ENCODE data around the gene MRPL1.
A peak's percentile ranks its signal among the peaks of the same experiment; 100 is the strongest.

The MRPL1 gene

GRCh38 chr4:77989968-77990367 lies 127.3 kb downstream of the MRPL1 start:
- H3K36me3 ChIP-seq (ENCODE audit: insufficient read depth, insufficient read length, low read length) = no peaks in the 10 kb centered on the region
- no peaks in the 10 kb centered on the region for H3K4me1 ChIP-seq (ENCODE audit: insufficient read depth, insufficient read length)
- DNase-seq (ENCODE audit: low read depth, low spot score) = no peak
- no peak overlapping the region for H3K9ac ChIP-seq (ENCODE audit: insufficient read length, low read depth)
- no peaks in the 10 kb centered on the region for H3K27me3 ChIP-seq (ENCODE audit: insufficient read depth, insufficient read length)
- H3K9me3 ChIP-seq (ENCODE audit: insufficient read depth, low read length) = no peaks in the 10 kb centered on the region
- TF ChIP-seq ZNF274 (IDR thresholded peaks at IDR 0.05; ENCODE audit: low read depth, low read length) = no peak
- no peak for TF ChIP-seq YY1 (IDR thresholded peaks at IDR 0.05; ENCODE audit: insufficient read depth, insufficient read length)
- no peak for TF ChIP-seq SUZ12 (IDR thresholded peaks at IDR 0.05; ENCODE audit: extremely low read depth, insufficient read depth, insufficient read length)
- no peak overlapping the region for H3K4me3 ChIP-seq (ENCODE audit: insufficient read length, low read depth)

GRCh38 chr4:77990456-77990855 lies 127.8 kb downstream of the MRPL1 start:
- DNase-seq (ENCODE audit: low read depth, low spot score) = no peak
- no peak for TF ChIP-seq YY1 (IDR thresholded peaks at IDR 0.05; ENCODE audit: insufficient read depth, insufficient read length)
- TF ChIP-seq ZNF274 (IDR thresholded peaks at IDR 0.05; ENCODE audit: low read depth, low read length) = no peak
- TF ChIP-seq SUZ12 (IDR thresholded peaks at IDR 0.05; ENCODE audit: extremely low read depth, insufficient read depth, insufficient read length) = no peak
- Histone ChIP-seq H3K9me3 (ENCODE audit: insufficient read depth, low read length) (no peaks in the 10 kb centered on the region), H3K36me3 (ENCODE audit: insufficient read depth, insufficient read length, low read length) (no peaks in the 10 kb centered on the region), H3K9ac (ENCODE audit: insufficient read length, low read depth) (no peak overlapping the region), H3K27me3 (ENCODE audit: insufficient read depth, insufficient read length) (no peaks in the 10 kb centered on the region), H3K4me1 (ENCODE audit: insufficient read depth, insufficient read length) (no peaks in the 10 kb centered on the region), H3K4me3 (ENCODE audit: insufficient read length, low read depth) (no peak overlapping the region)

GRCh38 chr4:77990904-77991358 lies 128.3 kb downstream of the MRPL1 start:
- no peak for DNase-seq (ENCODE audit: low read depth, low spot score)
- Histone ChIP-seq H3K4me1 (ENCODE audit: insufficient read depth, insufficient read length) (no peaks in the 10 kb centered on the region), H3K36me3 (ENCODE audit: insufficient read depth, insufficient read length, low read length) (no peaks in the 10 kb centered on the region), H3K9me3 (ENCODE audit: insufficient read depth, low read length) (no peaks in the 10 kb centered on the region), H3K9ac (ENCODE audit: insufficient read length, low read depth) (no peak overlapping the region), H3K27me3 (ENCODE audit: insufficient read depth, insufficient read length) (no peaks in the 10 kb centered on the region), H3K4me3 (ENCODE audit: insufficient read length, low read depth) (no peak overlapping the region)
- no peak for TF ChIP-seq YY1 (IDR thresholded peaks at IDR 0.05; ENCODE audit: insufficient read depth, insufficient read length)
- TF ChIP-seq ZNF274 (IDR thresholded peaks at IDR 0.05; ENCODE audit: low read depth, low read length) = no peak
- no peak for TF ChIP-seq SUZ12 (IDR thresholded peaks at IDR 0.05; ENCODE audit: extremely low read depth, insufficient read depth, insufficient read length)

GRCh38 chr4:77992581-77992980 lies 130.0 kb downstream of the MRPL1 start:
- Histone ChIP-seq H3K9me3 (ENCODE audit: insufficient read depth, low read length) (no peaks in the 10 kb centered on the region), H3K9ac (ENCODE audit: insufficient read length, low read depth) (no peak overlapping the region), H3K4me1 (ENCODE audit: insufficient read depth, insufficient read length) (no peaks in the 10 kb centered on the region), H3K4me3 (ENCODE audit: insufficient read length, low read depth) (no peak overlapping the region), H3K36me3 (ENCODE audit: insufficient read depth, insufficient read length, low read length) (no peaks in the 10 kb centered on the region), H3K27me3 (ENCODE audit: insufficient read depth, insufficient read length) (no peaks in the 10 kb centered on the region)
- no peak for DNase-seq (ENCODE audit: low read depth, low spot score)
- TF ChIP-seq YY1 (IDR thresholded peaks at IDR 0.05; ENCODE audit: insufficient read depth, insufficient read length) = no peak
- TF ChIP-seq SUZ12 (IDR thresholded peaks at IDR 0.05; ENCODE audit: extremely low read depth, insufficient read depth, insufficient read length) = no peak
- no peak for TF ChIP-seq ZNF274 (IDR thresholded peaks at IDR 0.05; ENCODE audit: low read depth, low read length)

- Histone ChIP-seq H3K4me1 (ENCODE audit: insufficient read depth, insufficient read length) (no peaks in the 10 kb centered on the region), H3K27me3 (ENCODE audit: insufficient read depth, insufficient read length) (no peaks in the 10 kb centered on the region), H3K9ac (ENCODE audit: insufficient read length, low read depth) (no peak overlapping the region), H3K4me3 (ENCODE audit: insufficient read length, low read depth) (no peak overlapping the region), H3K9me3 (ENCODE audit: insufficient read depth, low read length) (no peaks in the 10 kb centered on the region), H3K36me3 (ENCODE audit: insufficient read depth, insufficient read length, low read length) (no peaks in the 10 kb centered on the region)
- peak; percentile 59 for DNase-seq (ENCODE audit: low read depth, low spot score)
- TF ChIP-seq YY1 (IDR thresholded peaks at IDR 0.05; ENCODE audit: insufficient read depth, insufficient read length) (no peak), ZNF274 (IDR thresholded peaks at IDR 0.05; ENCODE audit: low read depth, low read length) (no peak), SUZ12 (IDR thresholded peaks at IDR 0.05; ENCODE audit: extremely low read depth, insufficient read depth, insufficient read length) (no peak)
Measured at GRCh38 chr4:77994194-77994721, 131.6 kb downstream of the MRPL1 start.

GRCh38 chr4:77996076-77996475 lies 133.4 kb downstream of the MRPL1 start:
- Histone ChIP-seq H3K36me3 (ENCODE audit: insufficient read depth, insufficient read length, low read length) (no peaks in the 10 kb centered on the region), H3K9ac (ENCODE audit: insufficient read length, low read depth) (no peak overlapping the region), H3K27me3 (ENCODE audit: insufficient read depth, insufficient read length) (no peaks in the 10 kb centered on the region), H3K9me3 (ENCODE audit: insufficient read depth, low read length) (no peaks in the 10 kb centered on the region), H3K4me3 (ENCODE audit: insufficient read length, low read depth) (no peak overlapping the region), H3K4me1 (ENCODE audit: insufficient read depth, insufficient read length) (no peaks in the 10 kb centered on the region)
- DNase-seq (ENCODE audit: low read depth, low spot score) = no peak
- TF ChIP-seq ZNF274 (IDR thresholded peaks at IDR 0.05; ENCODE audit: low read depth, low read length) = no peak
- TF ChIP-seq SUZ12 (IDR thresholded peaks at IDR 0.05; ENCODE audit: extremely low read depth, insufficient read depth, insufficient read length) = no peak
- TF ChIP-seq YY1 (IDR thresholded peaks at IDR 0.05; ENCODE audit: insufficient read depth, insufficient read length) = no peak

- Histone ChIP-seq H3K9me3 (ENCODE audit: insufficient read depth, low read length) (peaks cover 4% of the 10 kb centered on the region; the same call in 1 of the 2 replicates), H3K9ac (ENCODE audit: insufficient read length, low read depth) (no peak overlapping the region), H3K36me3 (ENCODE audit: insufficient read depth, insufficient read length, low read length) (no peaks in the 10 kb centered on the region), H3K4me3 (ENCODE audit: insufficient read length, low read depth) (no peak overlapping the region), H3K27me3 (ENCODE audit: insufficient read depth, insufficient read length) (no peaks in the 10 kb centered on the region), H3K4me1 (ENCODE audit: insufficient read depth, insufficient read length) (no peaks in the 10 kb centered on the region)
- TF ChIP-seq SUZ12 (IDR thresholded peaks at IDR 0.05; ENCODE audit: extremely low read depth, insufficient read depth, insufficient read length) (no peak), YY1 (IDR thresholded peaks at IDR 0.05; ENCODE audit: insufficient read depth, insufficient read length) (no peak), ZNF274 (IDR thresholded peaks at IDR 0.05; ENCODE audit: low read depth, low read length) (no peak)
- no peak for DNase-seq (ENCODE audit: low read depth, low spot score)
Measured at GRCh38 chr4:78001531-78001930, 138.9 kb downstream of the MRPL1 start.

Measured in NT2/D1 (cell line).